Fibroblast of villous mesenchyme (primary cell): ENCODE measurements around the gene EMSY. TPM values are rescaled to one million over a fixed set of nuclear protein-coding genes. Genes with fewer than 3 reads are reported as not detected.
A peak's percentile ranks its signal among the peaks of the same experiment; 100 is the strongest.

Experiments used
- DNase-seq: peaks from one replicate; pipeline ENCODE4 v3.0.0-alpha.2; 2010; ENCODE audit warnings: low read depth
- H3K4me3 ChIP-seq: 2 replicates; pipeline ENCODE4 v1.5.1; 2011; ENCODE audit warnings: low read depth, mild to moderate bottlenecking, low read length
- total RNA-seq: library from RNA; depleted of rRNA; stranded (reverse); fragments of >200 nt; gene quantifications from 2 replicates; pipeline ENCODE4 v1.2.3, GENCODE V29; 2012
- TF ChIP-seq, protein P1 (sequence below): IDR thresholded peaks from 2 replicates; pipeline ENCODE4 v1.5.1; 2012; ENCODE audit warnings: low read depth, mild to moderate bottlenecking, low read length; ENCODE audit not compliant: insufficient read depth

EMSY gene
- total RNA-seq, 1 donor: 22.0 TPM

DNA sequence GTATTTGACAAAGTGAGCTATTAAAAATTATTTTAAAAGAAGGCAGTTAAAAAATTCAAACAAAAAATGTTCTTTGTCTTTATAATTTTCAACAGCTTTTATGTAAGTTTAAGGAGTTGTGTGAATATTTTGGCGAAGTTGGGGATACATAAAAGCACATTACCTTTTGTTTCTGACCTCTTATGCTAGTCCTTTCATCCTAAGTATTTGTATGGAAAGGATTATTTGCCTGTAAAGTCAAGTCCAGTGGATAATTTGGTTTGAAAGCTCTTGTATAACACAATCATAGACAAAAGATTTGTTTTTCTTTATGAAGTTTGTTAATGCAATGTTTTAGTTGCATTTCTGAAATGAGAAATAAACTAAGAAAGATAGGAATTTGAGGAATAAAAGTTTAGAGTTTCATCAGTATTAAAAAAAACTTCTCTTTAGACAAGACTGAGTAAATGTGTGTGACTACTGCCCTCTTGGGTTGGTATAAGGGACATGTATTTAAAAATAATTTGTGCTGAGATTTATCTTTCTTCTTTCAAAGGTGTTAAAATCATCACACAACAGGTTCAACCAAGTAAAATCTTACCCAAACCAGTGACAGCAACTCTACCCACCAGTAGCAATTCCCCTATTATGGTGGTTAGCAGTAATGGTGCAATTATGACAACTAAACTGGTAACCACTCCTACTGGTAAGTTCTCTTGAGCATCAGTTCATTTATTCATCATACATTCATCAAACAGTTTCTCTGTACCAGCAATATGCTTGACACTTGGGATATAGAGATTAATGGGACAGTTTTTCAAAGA, 68.2 kb downstream of the EMSY start:
- TF ChIP-seq, protein P1, sequence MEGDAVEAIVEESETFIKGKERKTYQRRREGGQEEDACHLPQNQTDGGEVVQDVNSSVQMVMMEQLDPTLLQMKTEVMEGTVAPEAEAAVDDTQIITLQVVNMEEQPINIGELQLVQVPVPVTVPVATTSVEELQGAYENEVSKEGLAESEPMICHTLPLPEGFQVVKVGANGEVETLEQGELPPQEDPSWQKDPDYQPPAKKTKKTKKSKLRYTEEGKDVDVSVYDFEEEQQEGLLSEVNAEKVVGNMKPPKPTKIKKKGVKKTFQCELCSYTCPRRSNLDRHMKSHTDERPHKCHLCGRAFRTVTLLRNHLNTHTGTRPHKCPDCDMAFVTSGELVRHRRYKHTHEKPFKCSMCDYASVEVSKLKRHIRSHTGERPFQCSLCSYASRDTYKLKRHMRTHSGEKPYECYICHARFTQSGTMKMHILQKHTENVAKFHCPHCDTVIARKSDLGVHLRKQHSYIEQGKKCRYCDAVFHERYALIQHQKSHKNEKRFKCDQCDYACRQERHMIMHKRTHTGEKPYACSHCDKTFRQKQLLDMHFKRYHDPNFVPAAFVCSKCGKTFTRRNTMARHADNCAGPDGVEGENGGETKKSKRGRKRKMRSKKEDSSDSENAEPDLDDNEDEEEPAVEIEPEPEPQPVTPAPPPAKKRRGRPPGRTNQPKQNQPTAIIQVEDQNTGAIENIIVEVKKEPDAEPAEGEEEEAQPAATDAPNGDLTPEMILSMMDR: peak; percentile 49
- H3K4me3 ChIP-seq: no peak overlapping the region
- DNase-seq: peak; percentile 57

DNA sequence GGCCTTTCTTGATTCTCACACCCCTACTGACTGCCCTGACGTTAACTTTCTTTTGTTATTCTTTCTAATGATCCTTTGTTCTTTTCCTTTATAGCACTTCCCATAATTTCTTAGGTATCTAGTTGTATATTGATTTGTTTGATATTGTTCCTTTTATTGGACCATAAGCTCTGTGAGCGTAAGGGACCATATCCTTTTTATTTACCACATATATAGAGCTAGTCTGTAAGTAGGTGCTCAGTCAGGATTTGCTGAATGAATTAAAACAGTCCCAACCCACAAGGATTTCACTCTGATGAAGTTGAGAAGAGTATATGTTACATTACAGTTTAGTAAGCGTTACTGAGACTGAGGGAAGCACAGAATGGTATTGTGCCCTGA, 68.8 kb downstream of the EMSY start:
- no peak for DNase-seq
- TF ChIP-seq, protein P1: no peak
- no peak overlapping the region for H3K4me3 ChIP-seq

- no peak for DNase-seq
- no peak overlapping the region for H3K4me3 ChIP-seq
- TF ChIP-seq, protein P1: no peak
These were observed 70.7 kb downstream of the EMSY start for GRCh38 chr11:76515494-76515893.

GRCh38 chr11:76523147-76523546, 78.3 kb downstream of the EMSY start:
- TF ChIP-seq, protein P1: no peak
- no peak for DNase-seq
- no peak overlapping the region for H3K4me3 ChIP-seq

GRCh38 chr11:76523786-76524436, 79.1 kb downstream of the EMSY start:
- TF ChIP-seq, protein P1: no peak
- DNase-seq: no peak
- H3K4me3 ChIP-seq: no peak overlapping the region

DNA sequence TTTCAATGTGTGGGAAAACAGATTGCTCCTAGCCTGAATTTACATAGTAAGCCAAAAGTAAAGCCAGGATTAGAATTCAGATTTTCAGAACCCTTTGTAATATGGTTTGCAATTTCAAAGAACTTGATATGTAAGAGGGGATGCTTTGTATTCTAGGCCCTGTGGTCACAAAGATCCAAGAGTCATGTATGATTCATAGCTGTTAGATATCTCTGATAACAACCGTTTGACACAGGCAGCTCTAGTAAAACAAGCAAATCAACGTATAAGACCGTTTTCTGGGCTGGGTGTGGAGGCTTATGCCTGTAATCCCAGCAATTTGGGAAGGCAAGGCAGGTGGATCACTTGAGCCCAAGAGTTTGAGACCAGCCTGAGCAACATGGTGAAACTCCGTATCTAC, 79.6 kb downstream of the EMSY start:
- peak; percentile 24 for DNase-seq
- no peak overlapping the region for H3K4me3 ChIP-seq

More for the DNA sequence above, 79.6 kb downstream of the EMSY start:
- TF ChIP-seq, protein P1: no peak
